Prostate gland (tissue), 2 donors: ENCODE results near the gene BCAT1. TPM values are rescaled to one million over a fixed set of nuclear protein-coding genes. Genes with fewer than 3 reads are reported as not detected.

Source experiments
- DNase-seq: peaks from one replicate; pipeline ENCODE4 v3.0.0-alpha.2; 2019; ENCODE audit warnings: low spot score
- H3K27ac ChIP-seq, 2 donors: fragments of 200-600 bp; sonication (generic); 2 replicates each; pipeline ENCODE4 v1.5.1; 2017 to 2019
- H3K27me3 ChIP-seq: fragments of 200-600 bp; sonication (generic); replicated peaks from 2 replicates; pipeline ENCODE4 v1.5.1; 2019; ENCODE audit not compliant: insufficient read depth
- H3K36me3 ChIP-seq, 2 donors: fragments of 200-600 bp; sonication (generic); 1 replicate in 1 of 2; 2 replicates in 1 of 2; pipeline versions ENCODE4 v1.5.1 to v1.8.1; 2017 to 2019
- H3K4me1 ChIP-seq: fragments of 200-600 bp; sonication (generic); replicated peaks from 2 replicates; pipeline ENCODE4 v1.5.1; 2019
- H3K4me3 ChIP-seq, 2 donors: fragments of 200-600 bp; sonication (generic); 2 replicates each; pipeline ENCODE4 v1.5.1; 2017 to 2019
- H3K9me3 ChIP-seq: fragments of 200-600 bp; sonication (generic); 2 replicates; pipeline ENCODE4 v1.5.1; 2017
- CTCF ChIP-seq, 4 experiments: fragments of 200-600 bp in 2 of 4; fragments of 450-650 bp in 2 of 4; sonication (generic) in 2 of 4; IDR thresholded peaks; 1 replicate in 3 of 4; 2 replicates in 1 of 4; pipeline ENCODE4 v1.5.1; 2016 to 2019; ENCODE audit warnings: antibody characterized with exemption in 4 of 4, mild to moderate bottlenecking in 2 of 4, moderate library complexity in 2 of 4
- POLR2A ChIP-seq: fragments of 450-650 bp; IDR thresholded peaks from one replicate; pipeline ENCODE4 v1.6.1; 2016; ENCODE audit warnings: antibody characterized with exemption, mild to moderate bottlenecking
- POLR2AphosphoS5 ChIP-seq: sonication (generic); formaldehyde crosslinking; IDR thresholded peaks from one replicate; pipeline ENCODE4 v1.6.1; 2017; ENCODE audit warnings: antibody characterized with exemption
- WGBS: methylation state at CpG from one replicate; pipeline ENCODE4 v1.1.5; 2018; 5-methylcytosine and 5-hydroxymethylcytosine counted together
- intact Hi-C: fragments of 100-400 bp; cut with DNase I; formaldehyde crosslinking; loops from one replicate; pipeline ENCODE4 v1.14.2; 2022
- total RNA-seq, 2 donors: library from RNA; depleted of rRNA; stranded (reverse); fragments of >200 nt; gene quantifications; one replicate each; pipeline ENCODE4 v1.1.0, GENCODE V29; 2016

BCAT1 gene
- total RNA-seq, 2 donors from 2014 or later: 0.59 to 43.1 TPM

GRCh38 chr12:24938341-24938740, 10.6 kb downstream of the BCAT1 start:
- no peak overlapping the region for H3K4me3 ChIP-seq
- no peaks in the 10 kb centered on the region for H3K27me3 ChIP-seq
- DNase-seq: no peak
- intact Hi-C loops: no loop called here
- WGBS: 68% methylated on average over 3 of the region's 3 CpGs
- H3K36me3 ChIP-seq: no peaks in the 10 kb centered on the region
- no peak overlapping the region for H3K27ac ChIP-seq
- TF ChIP-seq CTCF (IDR thresholded peaks at IDR 0.05): no peak
- no peak for TF ChIP-seq POLR2A
- no peak for TF ChIP-seq POLR2AphosphoS5
- no peaks in the 10 kb centered on the region for H3K9me3 ChIP-seq
- no peaks in the 10 kb centered on the region for H3K4me1 ChIP-seq

DNA sequence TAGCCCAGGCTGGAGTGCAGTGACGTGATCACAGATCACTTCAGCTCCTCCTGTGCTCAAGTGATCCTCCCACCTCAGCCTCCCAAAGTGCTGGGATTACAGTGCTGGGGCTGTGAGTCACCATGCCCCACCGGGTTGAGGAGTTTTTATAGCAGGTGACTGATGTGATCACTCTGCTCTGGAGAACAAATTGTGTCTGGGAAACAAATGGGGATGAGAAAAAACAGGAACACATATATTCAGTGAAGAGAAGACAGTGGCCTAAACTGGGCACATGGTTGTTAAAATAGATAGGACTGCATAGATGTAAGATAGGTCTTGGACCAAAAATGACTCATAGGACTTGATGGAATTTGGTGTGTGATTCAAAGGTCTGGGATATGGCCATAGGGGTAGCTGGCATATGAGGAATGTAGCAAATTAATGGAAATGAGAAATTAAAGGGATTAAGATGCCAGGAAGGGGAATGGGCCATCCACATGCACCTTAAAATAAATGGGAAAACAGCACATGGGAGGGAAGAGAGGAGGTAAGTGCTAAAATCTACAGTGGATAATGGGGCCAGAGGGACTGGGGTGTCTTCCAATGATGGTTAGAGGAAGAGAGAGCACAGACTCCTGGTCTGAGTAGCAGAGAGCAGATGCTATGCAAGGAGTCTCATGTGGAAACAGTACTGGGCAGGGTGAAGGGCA, 11.2 kb downstream of the BCAT1 start:
- intact Hi-C loops: no loop called here
- H3K4me3 ChIP-seq: no peak overlapping the region
- H3K4me1 ChIP-seq: no peaks in the 10 kb centered on the region
- H3K36me3 ChIP-seq: no peaks in the 10 kb centered on the region
- H3K27ac ChIP-seq: no peak overlapping the region
- H3K9me3 ChIP-seq: no peaks in the 10 kb centered on the region
- 54% methylated on average over 2 of the region's 2 CpGs for WGBS
- no peaks in the 10 kb centered on the region for H3K27me3 ChIP-seq
- DNase-seq: no peak
- TF ChIP-seq CTCF (IDR thresholded peaks at IDR 0.05): no peak
- TF ChIP-seq POLR2AphosphoS5: no peak
- no peak for TF ChIP-seq POLR2A

GRCh38 chr12:24933694-24934407, 15.1 kb downstream of the BCAT1 start:
- TF ChIP-seq POLR2AphosphoS5: no peak
- no peak for TF ChIP-seq POLR2A
- no peak for TF ChIP-seq CTCF (IDR thresholded peaks at IDR 0.05)
- no peak overlapping the region for H3K27ac ChIP-seq
- H3K9me3 ChIP-seq: no peaks in the 10 kb centered on the region
- no peaks in the 10 kb centered on the region for H3K27me3 ChIP-seq
- intact Hi-C loops: no loop called here
- WGBS: 70% methylated on average over 10 of the region's 10 CpGs
- no peaks in the 10 kb centered on the region for H3K4me1 ChIP-seq
- DNase-seq: no peak
- H3K36me3 ChIP-seq: no peaks in the 10 kb centered on the region
- no peak overlapping the region for H3K4me3 ChIP-seq

DNA sequence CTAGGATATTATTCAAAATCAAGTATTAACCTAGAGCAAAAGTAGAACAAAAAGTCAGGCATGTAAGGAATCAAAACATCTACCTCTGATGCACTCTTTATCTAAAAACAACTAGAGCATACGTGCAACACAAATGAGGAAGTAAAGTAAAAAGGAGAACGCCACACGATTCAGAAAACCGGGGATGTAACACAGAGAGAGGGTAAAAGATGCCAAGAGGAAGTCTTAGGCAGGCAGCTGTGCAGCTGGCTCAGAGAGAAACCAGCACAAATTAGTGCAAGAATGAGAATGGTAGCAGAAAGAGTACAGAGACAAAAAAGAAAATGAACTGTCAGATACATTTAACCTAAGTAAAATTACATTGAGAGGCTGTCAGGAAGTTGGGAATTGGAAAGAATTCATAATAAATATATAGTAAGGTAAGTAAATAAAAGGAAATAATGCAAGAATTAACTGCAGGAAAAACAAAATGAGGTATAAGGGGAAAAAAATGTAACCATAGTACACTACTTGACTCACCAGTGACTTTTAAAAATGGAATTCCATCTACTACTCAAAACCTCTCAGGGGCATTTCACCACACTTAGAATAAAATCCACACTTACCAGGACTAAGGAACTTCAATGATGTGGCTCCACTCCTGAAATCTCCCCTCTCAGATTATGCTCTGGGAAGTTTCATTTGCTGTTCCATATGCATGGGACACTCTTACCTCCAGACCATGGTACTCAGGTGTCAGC, 17.1 kb downstream of the BCAT1 start:
- no peak for TF ChIP-seq POLR2A
- TF ChIP-seq POLR2AphosphoS5: no peak
- TF ChIP-seq CTCF (IDR thresholded peaks at IDR 0.05): no peak
- Histone ChIP-seq H3K27me3 (no peaks in the 10 kb centered on the region), H3K36me3 (no peaks in the 10 kb centered on the region), H3K4me3 (no peak overlapping the region), H3K27ac (no peak overlapping the region), H3K4me1 (no peaks in the 10 kb centered on the region), H3K9me3 (no peaks in the 10 kb centered on the region)
- WGBS: 92% methylated on average over 4 of the region's 4 CpGs
- intact Hi-C loops: no loop called here
- DNase-seq: no peak
